Right lobe of liver (tissue), 6 donors: ENCODE measurements around the gene CALD1. TPM values are rescaled to one million over a fixed set of nuclear protein-coding genes. Genes with fewer than 3 reads are reported as not detected.
A peak's percentile ranks its signal among the peaks of the same experiment; 100 is the strongest.

Experiments
- ATAC-seq, 4 donors: fragments of 200-7000 bp; cut with Tn5 transposase; one replicate each; pipeline ENCODE4 v1.9.1; 2020; ENCODE audit warnings: mild to moderate bottlenecking in 4 of 4, moderate library complexity in 4 of 4
- DNase-seq, 3 donors: peaks; one replicate each; pipeline ENCODE4 v3.0.0-alpha.2; 2020
- H3K27ac ChIP-seq, 3 donors: fragments of 200-600 bp; one replicate each; pipeline ENCODE4 v1.8.0; 2022
- H3K27me3 ChIP-seq, 2 donors: fragments of 200-600 bp; one replicate each; pipeline ENCODE4 v1.8.0; 2022
- H3K36me3 ChIP-seq, 4 donors: fragments of 200-600 bp; sonication (generic) in 1 of 4; one replicate each; pipeline versions ENCODE4 v1.5.1 to v1.8.0; 2017 to 2022; ENCODE audit warnings: control low read depth in 1 of 4
- H3K4me1 ChIP-seq, 4 donors: fragments of 200-600 bp; sonication (generic) in 1 of 4; one replicate each; pipeline versions ENCODE4 v1.5.1 to v1.8.0; 2017 to 2022; ENCODE audit warnings: control low read depth in 1 of 4
- H3K4me3 ChIP-seq, 3 donors: fragments of 200-600 bp; one replicate each; pipeline ENCODE4 v1.8.0; 2022
- H3K9me3 ChIP-seq, 4 donors: fragments of 200-600 bp; sonication (generic) in 1 of 4; one replicate each; pipeline versions ENCODE4 v1.5.1 to v1.8.0; 2017 to 2022; ENCODE audit warnings: control low read depth in 1 of 4
- CTCF ChIP-seq, 4 donors: fragments of 200-600 bp in 3 of 4; fragments of 450-650 bp in 1 of 4; IDR thresholded peaks; one replicate each; pipeline versions ENCODE4 v1.5.1 to v1.8.0; 2016 to 2022; ENCODE audit warnings: antibody characterized with exemption in 4 of 4, mild to moderate bottlenecking in 2 of 4
- POLR2A ChIP-seq: fragments of 450-650 bp; IDR thresholded peaks from one replicate; pipeline ENCODE4 v1.6.1; 2017; ENCODE audit warnings: antibody characterized with exemption, mild to moderate bottlenecking
- WGBS: methylation state at CpG from one replicate; pipeline ENCODE4 v1.1.6; 2018; ENCODE audit warnings: low coverage, low lambda C conversion rate; ENCODE audit not compliant: insufficient coverage; ENCODE audit errors: missing lambda C conversion rate; 5-methylcytosine and 5-hydroxymethylcytosine counted together
- intact Hi-C, 2 donors: fragments of 100-400 bp; cut with DNase I; formaldehyde crosslinking; loops; one replicate each; pipeline versions ENCODE4 v1.11.2 to v1.14.1; 2022
- total RNA-seq, 6 experiments: library from RNA; depleted of rRNA in 2 of 6; stranded (reverse); fragments of >200 nt in 2 of 6; fragmentation: NEBNext Ultra II Directional in 3 of 6; extraction: Animal tissue kit (Norgen Biotek cat#: 25700) in 3 of 6; gene quantifications; one replicate each; pipeline versions ENCODE4 v1.1.0 to v1.2.4, GENCODE V29; 2016 to 2023
- donor health status: DM: no; HTN: yes; CAD: no.
- donor health status: DM: no; HTN: no; CAD: no.
- donor health status: DM: no; HTN: no; CAD: no.
- donor health status: DM: no; HTN: yes; CAD: no.
- donor health status: DM: no; HTN: yes; CAD: no.

The CALD1 gene
- total RNA-seq, 6 experiments from 2014 or later, result 110 to 181 (median 131) TPM

GRCh38 chr7:134747326-134747725 is 32.1 kb upstream of the CALD1 start:
- Histone ChIP-seq H3K4me3 (no peak overlapping the region), H3K27ac (no peak overlapping the region), H3K4me1 (no peaks in the 10 kb centered on the region), H3K36me3 (no peaks in the 10 kb centered on the region), H3K27me3 (no peaks in the 10 kb centered on the region), H3K9me3 (no peaks in the 10 kb centered on the region)
- intact Hi-C loops, result no loop called here
- WGBS, result 80% methylated on average over 3 of the region's 5 CpGs
- DNase-seq (no peak), ATAC-seq (no peak)
- TF ChIP-seq POLR2A, result no peak
- no peak for TF ChIP-seq CTCF (IDR thresholded peaks at IDR 0.05)

- Histone ChIP-seq H3K36me3 (no peaks in the 10 kb centered on the region), H3K4me3 (no peak overlapping the region), H3K27me3 (no peaks in the 10 kb centered on the region), H3K27ac (no peak overlapping the region), H3K9me3 (no peaks in the 10 kb centered on the region), H3K4me1 (no peaks in the 10 kb centered on the region)
- intact Hi-C loops, result no loop called here
- peak; percentile 40 to 64 (median 58) for DNase-seq
- WGBS, result 57% methylated on average over 6 of the region's 6 CpGs
- peak; percentile 85 to 92 (median 86) for ATAC-seq
- no peak for TF ChIP-seq POLR2A
- TF ChIP-seq CTCF (IDR thresholded peaks at IDR 0.05), result peak; percentile 67 to 84 (median 70)
Observed at GRCh38 chr7:134750083-134751062, 29.1 kb upstream of the CALD1 start.

- no peaks in the 10 kb centered on the region for H3K4me1 ChIP-seq
- H3K27ac ChIP-seq, result no peak overlapping the region
- no peaks in the 10 kb centered on the region for H3K36me3 ChIP-seq
- intact Hi-C loops, result no loop called here
- H3K9me3 ChIP-seq, result no peaks in the 10 kb centered on the region
- no peak for ATAC-seq
- H3K27me3 ChIP-seq, result no peaks in the 10 kb centered on the region
- 69% methylated on average over 6 of the region's 6 CpGs for WGBS
- no peak for DNase-seq
- no peak overlapping the region for H3K4me3 ChIP-seq
- TF ChIP-seq CTCF (IDR thresholded peaks at IDR 0.05) (no peak), POLR2A (no peak)
Observed at GRCh38 chr7:134752006-134752760, 27.3 kb upstream of the CALD1 start.

GRCh38 chr7:134755422-134756022 is 23.9 kb upstream of the CALD1 start:
- H3K9me3 ChIP-seq, result no peaks in the 10 kb centered on the region
- TF ChIP-seq CTCF (IDR thresholded peaks at IDR 0.05) (peak; percentile 41 to 62 (median 50)), POLR2A (no peak)
- no peak overlapping the region for H3K4me3 ChIP-seq
- no peaks in the 10 kb centered on the region for H3K4me1 ChIP-seq
- no peaks in the 10 kb centered on the region for H3K36me3 ChIP-seq
- intact Hi-C loops, result no loop called here
- H3K27me3 ChIP-seq, result no peaks in the 10 kb centered on the region
- H3K27ac ChIP-seq, result no peak overlapping the region
- no peak for DNase-seq
- ATAC-seq, result peak in 1 of 4 donors; percentile 41
- 18% methylated on average over 1 of the region's 1 CpG for WGBS
